Pancreas (tissue), 10 donors: ENCODE measurements around the gene WNT11. TPM values are rescaled to one million over a fixed set of nuclear protein-coding genes. Genes with fewer than 3 reads are reported as not detected.
A peak's percentile ranks its signal among the peaks of the same experiment; 100 is the strongest.

Experiments used
- ATAC-seq, 4 donors: fragments of 200-7000 bp; cut with Tn5 transposase; one replicate each; pipeline versions ENCODE4 v1.8.0 to v1.9.1; 2020; ENCODE audit warnings: mild to moderate bottlenecking in 4 of 4, moderate library complexity in 4 of 4
- DNase-seq, 6 donors: peaks; one replicate each; pipeline ENCODE4 v3.0.0-alpha.2; 2020
- FAIRE-seq: peaks from 2 replicates; lab custom pipeline; 2012; peaks lifted over from hg19 to GRCh38; lab: Jason Lieb, UNC
- H3K27ac ChIP-seq, 4 donors: fragments of 200-600 bp; sonication (generic); 1 replicate in 3 of 4; 2 replicates in 1 of 4; pipeline versions ENCODE4 v1.5.0 to v1.8.0; 2020
- H3K27me3 ChIP-seq, 4 donors: fragments of 200-600 bp; one replicate each; pipeline ENCODE4 v1.8.0; 2021
- H3K36me3 ChIP-seq, 3 donors: fragments of 200-600 bp; sonication (generic) in 1 of 3; one replicate each; pipeline versions ENCODE4 v1.5.0 to v1.8.0; 2020 to 2021
- H3K4me1 ChIP-seq, 3 donors: fragments of 200-600 bp; one replicate each; pipeline ENCODE4 v1.8.0; 2021
- H3K4me3 ChIP-seq, 4 donors: fragments of 200-600 bp; sonication (generic) in 2 of 4; one replicate each; pipeline versions ENCODE4 v1.5.0 to v1.8.0; 2020 to 2021
- H3K9me3 ChIP-seq, 4 donors: fragments of 200-600 bp; one replicate each; pipeline ENCODE4 v1.8.0; 2021
- CTCF ChIP-seq, 4 donors: fragments of 200-600 bp; sonication (generic) in 3 of 4; IDR thresholded peaks; one replicate each; pipeline versions ENCODE4 v1.5.0 to v1.8.0; 2021; ENCODE audit warnings: antibody characterized with exemption in 4 of 4
- WGBS, 2 donors: extraction: QIAGEN DNeasy Blood & Tissue Kit; methylation state at CpG; one replicate each; pipeline ENCODE4 v1.1.7; 2013; 5-methylcytosine and 5-hydroxymethylcytosine counted together
- intact Hi-C, 3 donors: fragments of 100-400 bp; cut with DNase I; formaldehyde crosslinking; loops; one replicate each; pipeline versions ENCODE4 v1.11.1 to v1.14.2; 2022
- polyA plus RNA-seq, 2 donors: library from polyadenylated mRNA; stranded (reverse); fragments of 200-250 nt; gene quantifications; one replicate each; pipeline ENCODE4 v1.2.3, GENCODE V29; 2013
- total RNA-seq, 6 donors: library from RNA; stranded (reverse); fragmentation: NEBNext Ultra II Directional in 4 of 6; extraction: Animal tissue kit (Norgen Biotek cat#: 25700) in 4 of 6; gene quantifications; one replicate each; pipeline versions ENCODE4 v1.2.1 to v1.2.4, GENCODE V29; 2021 to 2023
- donor health status: healthy with polysubstance abuse.
- donor health status: DM: no; HTN: no; CAD: no; lungs with moderate emphysema.
- donor health status: DM: no; HTN: no; CAD: no.
- donor health status: control.
- donor health status: control.
- donor health status: Bipolar disorder and iron deficiency.
- donor health status: DM: yes; HTN: yes; CAD: no.
- donor health status: DM: no; HTN: no; CAD: no.
- donor health status: DM: no; HTN: no; CAD: no.
- donor health status: DM: yes; HTN: yes; CAD: no.

WNT11 gene
- total and polyA plus RNA-seq, 8 donors = 2.6 to 30.5 (median 6.2) TPM

GRCh38 chr11:76242004-76242779, 35.9 kb upstream of the WNT11 start:
- no peaks in the 10 kb centered on the region for H3K9me3 ChIP-seq
- no peak overlapping the region for H3K4me3 ChIP-seq
- intact Hi-C loops = no loop called here
- H3K27ac ChIP-seq = no peak overlapping the region
- TF ChIP-seq CTCF (IDR thresholded peaks at IDR 0.05) = no peak
- H3K36me3 ChIP-seq = no peaks in the 10 kb centered on the region
- H3K4me1 ChIP-seq = no peaks in the 10 kb centered on the region
- no peak for DNase-seq
- WGBS, 2 donors = 90 to 93% methylated on average over 12 of the region's 12 CpGs
- H3K27me3 ChIP-seq = no peaks in the 10 kb centered on the region
- no peak for FAIRE-seq
- no peak for ATAC-seq

- intact Hi-C loops = no loop called here
- Histone ChIP-seq H3K9me3 (no peaks in the 10 kb centered on the region), H3K36me3 (no peaks in the 10 kb centered on the region), H3K4me1 (no peaks in the 10 kb centered on the region), H3K27ac (no peak overlapping the region), H3K4me3 (no peak overlapping the region), H3K27me3 (no peaks in the 10 kb centered on the region)
- FAIRE-seq (no peak), DNase-seq (peak in 1 of 6 donors; percentile 61), ATAC-seq (no peak)
- WGBS, 2 donors = 85 to 89% methylated on average over 17 of the region's 17 CpGs
- TF ChIP-seq CTCF (IDR thresholded peaks at IDR 0.05) = no peak
These were observed 35.1 kb upstream of the WNT11 start for GRCh38 chr11:76241243-76242000.

- Histone ChIP-seq H3K27me3 (no peaks in the 10 kb centered on the region), H3K9me3 (no peaks in the 10 kb centered on the region), H3K4me1 (no peaks in the 10 kb centered on the region), H3K27ac (no peak overlapping the region), H3K36me3 (no peaks in the 10 kb centered on the region), H3K4me3 (no peak overlapping the region)
- no peak for DNase-seq
- no peak for ATAC-seq
- intact Hi-C loops = no loop called here
- FAIRE-seq = no peak
- TF ChIP-seq CTCF (IDR thresholded peaks at IDR 0.05) = no peak
- 87 to 93% methylated on average over 7 of the region's 7 CpGs for WGBS, 2 donors
These were observed 34.4 kb upstream of the WNT11 start for GRCh38 chr11:76240666-76241065.

- Histone ChIP-seq H3K4me3 (no peak overlapping the region), H3K27ac (no peak overlapping the region), H3K4me1 (no peaks in the 10 kb centered on the region), H3K27me3 (no peaks in the 10 kb centered on the region), H3K36me3 (no peaks in the 10 kb centered on the region), H3K9me3 (no peaks in the 10 kb centered on the region)
- intact Hi-C loops = no loop called here
- DNase-seq (no peak), ATAC-seq (no peak), FAIRE-seq (no peak)
- no peak for TF ChIP-seq CTCF (IDR thresholded peaks at IDR 0.05)
- whole genome bisulfite sequencing, 2 donors = 86 to 88% methylated on average over 7 of the region's 7 CpGs
These were observed 33.8 kb upstream of the WNT11 start for GRCh38 chr11:76240161-76240540.
